HCT116 (cell line): Measurements from ENCODE around the gene ACOT12. TPM values are rescaled to one million over a fixed set of nuclear protein-coding genes. Genes with fewer than 3 reads are reported as not detected.

Experiments
- ATAC-seq: fragments of 200-7000 bp; cut with Tn5 transposase; 2 replicates; pipeline ENCODE4 v1.9.1; 2020; ENCODE audit warnings: mild to moderate bottlenecking, moderate library complexity
- BruUV-seq: library from RNA; stranded (reverse); fragments of 400-500 nt; replicated peaks from 2 replicates; lab custom pipeline; 2021; lab: Mats Ljungman, UMichigan
- CTCF ChIA-PET: fragments of 300-600 bp; sonication (Branson Sonifier 250); formaldehyde crosslinking; loops from one replicate; lab custom pipeline; 2021; ENCODE audit warnings: antibody characterized with exemption; lab: Charles Lee
- POLR2A ChIA-PET: fragments of 300-600, 350-600 bp; sonication (Branson Sonifier 250); formaldehyde crosslinking; loops from one replicate; lab custom pipeline; 2021; ENCODE audit warnings: antibody characterized with exemption; lab: Charles Lee
- RAD21 ChIA-PET, 2 experiments: fragments of 300-600 bp; sonication (Branson Sonifier 250); formaldehyde crosslinking; loops; one replicate each; lab custom pipeline; 2023; ENCODE audit warnings: low total read pairs in 2 of 2; ENCODE audit not compliant: uncharacterized antibody in 2 of 2, unreplicated experiment in 2 of 2, low non-redundant PET in 1 of 2; lab: Charles Lee
- DNase-seq: peaks from one replicate; pipeline ENCODE4 v3.0.0-alpha.2; 2010; ENCODE audit warnings: low read depth, low spot score
- H2AFZ ChIP-seq: fragments of 200-600 bp; shearing (Covaris generic), sonication (generic); 2 replicates; pipeline ENCODE4 v1.6.1; 2017; ENCODE audit warnings: low read depth, mixed run types, mixed read lengths, antibody characterized with exemption, low read length; ENCODE audit not compliant: poor library complexity, severe bottlenecking
- H3K27ac ChIP-seq: 2 replicates; pipeline ENCODE4 v1.5.1; 2012; ENCODE audit warnings: low read depth, low read length
- H3K27me3 ChIP-seq: fragments of 200-600 bp; sonication (generic); 2 replicates; pipeline ENCODE4 v1.6.1; 2016; ENCODE audit warnings: mixed run types, low read length, mixed read lengths; ENCODE audit not compliant: insufficient read depth
- H3K36me3 ChIP-seq, 2 experiments: fragments of 200-500 bp in 1 of 2; fragments of 200-600 bp in 1 of 2; sonication (Bioruptor generic) in 1 of 2; sonication (generic) in 1 of 2; 2 replicates each; pipeline versions ENCODE4 v1.5.1 to v1.6.1; 2014 to 2016; ENCODE audit warnings: low read length in 2 of 2, inconsistent platforms in 1 of 2, mixed read lengths in 1 of 2, mixed run types in 1 of 2; ENCODE audit not compliant: insufficient read depth in 2 of 2, control insufficient read depth in 1 of 2
- H3K4me1 ChIP-seq, 2 experiments: fragments of 200-600 bp in 1 of 2; sonication (generic) in 1 of 2; 2 replicates each; pipeline versions ENCODE4 v1.5.1 to v1.6.1; 2012 to 2017; ENCODE audit warnings: low read length in 2 of 2, inconsistent platforms in 1 of 2, mild to moderate bottlenecking in 1 of 2, mixed read lengths in 1 of 2, mixed run types in 1 of 2, moderate library complexity in 1 of 2; ENCODE audit not compliant: insufficient read depth in 2 of 2, control insufficient read depth in 1 of 2
- H3K4me2 ChIP-seq: fragments of 200-600 bp; sonication (generic); 2 replicates; pipeline ENCODE4 v1.6.1; 2017; ENCODE audit warnings: mixed run types, low read length, mixed read lengths
- H3K4me3 ChIP-seq, 2 experiments: fragments of 200-600 bp in 1 of 2; sonication (generic) in 1 of 2; replicated peaks in 1 of 2; 2 replicates each; pipeline ENCODE4 v1.5.1; 2011 to 2016; ENCODE audit warnings: low read length in 2 of 2, control low read depth in 1 of 2, low read depth in 1 of 2, mild to moderate bottlenecking in 1 of 2, mixed read lengths in 1 of 2, mixed run types in 1 of 2
- H3K79me2 ChIP-seq: fragments of 200-600 bp; sonication (generic); 2 replicates; pipeline ENCODE4 v1.6.1; 2017; ENCODE audit warnings: mild to moderate bottlenecking, mixed run types, low read length, moderate library complexity, mixed read lengths; ENCODE audit not compliant: insufficient read depth
- H3K9ac ChIP-seq: fragments of 200-600 bp; sonication (generic); 2 replicates; pipeline ENCODE4 v1.6.1; 2016; ENCODE audit warnings: low read length, mixed read lengths
- H3K9me2 ChIP-seq: fragments of 200-600 bp; sonication (generic), shearing (Covaris generic); 2 replicates; pipeline ENCODE4 v1.6.1; 2017; ENCODE audit warnings: mixed run types, mild to moderate bottlenecking, moderate library complexity; ENCODE audit not compliant: insufficient read depth
- H3K9me3 ChIP-seq, 2 experiments: fragments of 200-500 bp in 1 of 2; fragments of 200-600 bp in 1 of 2; sonication (Bioruptor generic) in 1 of 2; sonication (generic) in 1 of 2; 2 replicates each; pipeline ENCODE4 v1.6.1; 2014 to 2017; ENCODE audit warnings: low read length in 2 of 2, mixed read lengths in 2 of 2, inconsistent platforms in 1 of 2, low read depth in 1 of 2, mild to moderate bottlenecking in 1 of 2, mixed run types in 1 of 2, moderate library complexity in 1 of 2; ENCODE audit not compliant: control insufficient read depth in 1 of 2, insufficient read depth in 1 of 2
- H4K20me1 ChIP-seq: fragments of 200-600 bp; sonication (generic), shearing (Covaris generic); 2 replicates; pipeline ENCODE4 v1.6.1; 2017; ENCODE audit warnings: mixed run types, mild to moderate bottlenecking, moderate library complexity; ENCODE audit not compliant: insufficient read depth
- CBX3 ChIP-seq: IDR thresholded peaks from 2 replicates; pipeline ENCODE4 v1.6.1; 2012; ENCODE audit warnings: low read depth
- EZH2 ChIP-seq: fragments of 200-600 bp; sonication (generic); IDR thresholded peaks from 2 replicates; pipeline ENCODE4 v1.6.1; 2017; ENCODE audit warnings: antibody characterized with exemption, mixed run types
- FOSL1 ChIP-seq: IDR thresholded peaks from 2 replicates; pipeline ENCODE4 v1.6.1; 2012; ENCODE audit warnings: low read depth
- RAD21 ChIP-seq: IDR thresholded peaks from 2 replicates; pipeline ENCODE4 v1.6.1; 2012; ENCODE audit warnings: low read depth, mild to moderate bottlenecking
- SIN3A ChIP-seq: IDR thresholded peaks from 2 replicates; pipeline ENCODE4 v1.6.1; 2012; ENCODE audit warnings: low read depth
- SRF ChIP-seq: IDR thresholded peaks from 2 replicates; pipeline ENCODE4 v1.6.1; 2012; ENCODE audit warnings: low read depth
- YY1 ChIP-seq: IDR thresholded peaks from 2 replicates; pipeline ENCODE4 v1.6.1; 2011; ENCODE audit warnings: low read length, low read depth, moderate library complexity, mild to moderate bottlenecking; ENCODE audit not compliant: insufficient replicate concordance; ENCODE audit errors: extremely low read depth
- intact Hi-C: fragments of 100-400 bp; cut with micrococcal nuclease; formaldehyde crosslinking; loops from 2 replicates; pipeline ENCODE4 v1.10.0; 2022
- total RNA-seq: library from RNA; stranded (reverse); gene quantifications from one replicate; pipeline ENCODE4 v1.2.1, GENCODE V29; 2021; ENCODE audit not compliant: unreplicated experiment
- TF ChIP-seq, protein P1 (sequence below): IDR thresholded peaks from 2 replicates; pipeline ENCODE4 v1.6.1; 2012; ENCODE audit warnings: low read depth

The ACOT12 gene
- total RNA-seq, 1 experiment from 2014 or later: not detected

GRCh38 chr5:81334304-81335061 is 59.5 kb downstream of the ACOT12 start:
- no peak for TF ChIP-seq RAD21
- Histone ChIP-seq H2AFZ (no peak overlapping the region), H3K9me2 (no peaks in the 10 kb centered on the region), H3K9ac (no peak overlapping the region), H3K79me2 (no peaks in the 10 kb centered on the region), H3K4me3 (no peak overlapping the region), H3K9me3 (no peaks in the 10 kb centered on the region), H3K4me2 (no peak overlapping the region), H3K27ac (no peak overlapping the region), H3K4me1 (no peaks in the 10 kb centered on the region), H3K36me3 (no peaks in the 10 kb centered on the region), H4K20me1 (no peaks in the 10 kb centered on the region), H3K27me3 (no peaks in the 10 kb centered on the region)
- ATAC-seq (no peak), DNase-seq (no peak)
- RAD21 ChIA-PET: no interaction called here
- POLR2A ChIA-PET: no interaction called here
- CTCF ChIA-PET: no interaction called here
- intact Hi-C loops: no loop called here
- BruUV-seq: no TSS peak

GRCh38 chr5:81326554-81326953 is 67.4 kb downstream of the ACOT12 start:
- no peak for TF ChIP-seq CBX3
- TF ChIP-seq YY1: no peak
- no peak for TF ChIP-seq FOSL1
- TF ChIP-seq, protein P1, sequence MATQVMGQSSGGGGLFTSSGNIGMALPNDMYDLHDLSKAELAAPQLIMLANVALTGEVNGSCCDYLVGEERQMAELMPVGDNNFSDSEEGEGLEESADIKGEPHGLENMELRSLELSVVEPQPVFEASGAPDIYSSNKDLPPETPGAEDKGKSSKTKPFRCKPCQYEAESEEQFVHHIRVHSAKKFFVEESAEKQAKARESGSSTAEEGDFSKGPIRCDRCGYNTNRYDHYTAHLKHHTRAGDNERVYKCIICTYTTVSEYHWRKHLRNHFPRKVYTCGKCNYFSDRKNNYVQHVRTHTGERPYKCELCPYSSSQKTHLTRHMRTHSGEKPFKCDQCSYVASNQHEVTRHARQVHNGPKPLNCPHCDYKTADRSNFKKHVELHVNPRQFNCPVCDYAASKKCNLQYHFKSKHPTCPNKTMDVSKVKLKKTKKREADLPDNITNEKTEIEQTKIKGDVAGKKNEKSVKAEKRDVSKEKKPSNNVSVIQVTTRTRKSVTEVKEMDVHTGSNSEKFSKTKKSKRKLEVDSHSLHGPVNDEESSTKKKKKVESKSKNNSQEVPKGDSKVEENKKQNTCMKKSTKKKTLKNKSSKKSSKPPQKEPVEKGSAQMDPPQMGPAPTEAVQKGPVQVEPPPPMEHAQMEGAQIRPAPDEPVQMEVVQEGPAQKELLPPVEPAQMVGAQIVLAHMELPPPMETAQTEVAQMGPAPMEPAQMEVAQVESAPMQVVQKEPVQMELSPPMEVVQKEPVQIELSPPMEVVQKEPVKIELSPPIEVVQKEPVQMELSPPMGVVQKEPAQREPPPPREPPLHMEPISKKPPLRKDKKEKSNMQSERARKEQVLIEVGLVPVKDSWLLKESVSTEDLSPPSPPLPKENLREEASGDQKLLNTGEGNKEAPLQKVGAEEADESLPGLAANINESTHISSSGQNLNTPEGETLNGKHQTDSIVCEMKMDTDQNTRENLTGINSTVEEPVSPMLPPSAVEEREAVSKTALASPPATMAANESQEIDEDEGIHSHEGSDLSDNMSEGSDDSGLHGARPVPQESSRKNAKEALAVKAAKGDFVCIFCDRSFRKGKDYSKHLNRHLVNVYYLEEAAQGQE: no peak
- no peak for TF ChIP-seq SIN3A
- no peak for TF ChIP-seq EZH2
- TF ChIP-seq SRF: no peak
- TF ChIP-seq, all 23 proteins: peak for 0
- no peaks in the 10 kb centered on the region for H3K79me2 ChIP-seq
- POLR2A ChIA-PET: no interaction called here
- RAD21 ChIA-PET: no interaction called here
- H3K9ac ChIP-seq: no peak overlapping the region
- no peaks in the 10 kb centered on the region for H4K20me1 ChIP-seq
- ATAC-seq (no peak), DNase-seq (no peak)
- no peak overlapping the region for H3K27ac ChIP-seq
- BruUV-seq: no TSS peak
- intact Hi-C loops: no loop called here
- CTCF ChIA-PET: interaction anchor here (0.9 kb wide), 1 partner anchor 27 kb away, joined by 3 read pairs; no protein-coding TSS in a partner anchor
- H3K9me2 ChIP-seq: no peaks in the 10 kb centered on the region
- no peaks in the 10 kb centered on the region for H3K4me1 ChIP-seq
- no peaks in the 10 kb centered on the region; the same call in 1 of the 2 replicates for H3K27me3 ChIP-seq
- no peak overlapping the region for H2AFZ ChIP-seq
- no peaks in the 10 kb centered on the region for H3K36me3 ChIP-seq
- no peak overlapping the region for H3K4me2 ChIP-seq
- no peaks in the 10 kb centered on the region for H3K9me3 ChIP-seq
- no peak overlapping the region for H3K4me3 ChIP-seq
